Fibroblast of skin of left quadriceps (primary cell): Measurements from ENCODE around the gene AGPAT1.
A peak's percentile ranks its signal among the peaks of the same experiment; 100 is the strongest.
"Not testable (repeated sequence)": the region's sequence is repeated elsewhere in the genome, so short reads cannot be mapped to it uniquely, and the experiment has no call there.

Source experiments
- DNase-seq, 2 experiments: peaks; one replicate each; pipeline ENCODE4 v3.0.0-alpha.2; 2013; ENCODE audit warnings: low read depth in 2 of 2

The AGPAT1 gene

GRCh38 chr6:32175711-32176475 is at the start of gene AGPAT1:
Gene AGPAT1, minus strand, starts transcription at chr6:32176084. Its CDS starts 4,588 bp downstream, at chr6:32171496.
- peak; percentile 96 for DNase-seq

- DNase-seq = no peak
Observed at GRCh38 chr6:32224696-32225095, 48.8 kb upstream of the AGPAT1 start.

- DNase-seq = no peak
Observed at GRCh38 chr6:32223258-32224235, 47.7 kb upstream of the AGPAT1 start, which contains the start of gene NOTCH4. Gene NOTCH4, minus strand, starts transcription at chr6:32224067. Its CDS starts 139 bp downstream, at chr6:32223928.

GRCh38 chr6:32222333-32223230 is 46.7 kb upstream of the AGPAT1 start:
- DNase-seq = no peak

GRCh38 chr6:32220021-32220420 is 44.1 kb upstream of the AGPAT1 start:
- DNase-seq = no peak

- no peak for DNase-seq
Observed at GRCh38 chr6:32218167-32218566, 42.3 kb upstream of the AGPAT1 start.

- no peak for DNase-seq
Observed at GRCh38 chr6:32216998-32217397, 41.1 kb upstream of the AGPAT1 start.

- DNase-seq = no peak
Observed at GRCh38 chr6:32216285-32216684, 40.4 kb upstream of the AGPAT1 start.

GRCh38 chr6:32215617-32216016 is 39.7 kb upstream of the AGPAT1 start:
- no peak for DNase-seq

GRCh38 chr6:32214126-32214525 is 38.2 kb upstream of the AGPAT1 start:
- DNase-seq = no peak

- no peak for DNase-seq
Observed at GRCh38 chr6:32213649-32214048, 37.8 kb upstream of the AGPAT1 start.

GRCh38 chr6:32212076-32212760 is 36.3 kb upstream of the AGPAT1 start:
- DNase-seq = no peak

GRCh38 chr6:32211432-32211831 is 35.5 kb upstream of the AGPAT1 start:
- DNase-seq = not testable (repeated sequence)

GRCh38 chr6:32210191-32210601 is 34.3 kb upstream of the AGPAT1 start:
- no peak for DNase-seq

- DNase-seq = no peak
Observed at GRCh38 chr6:32208996-32209395, 33.1 kb upstream of the AGPAT1 start.

- no peak for DNase-seq
Observed at GRCh38 chr6:32204268-32204715, 28.4 kb upstream of the AGPAT1 start.

- no peak for DNase-seq
Observed at GRCh38 chr6:32203426-32204267, 27.8 kb upstream of the AGPAT1 start.

GRCh38 chr6:32202186-32202585 is 26.3 kb upstream of the AGPAT1 start:
- DNase-seq = no peak

GRCh38 chr6:32200711-32201475 is 25.0 kb upstream of the AGPAT1 start:
- no peak for DNase-seq
